K562 (cell line): ENCODE measurements around the gene MED19. TPM values are rescaled to one million over a fixed set of nuclear protein-coding genes. Genes with fewer than 3 reads are reported as not detected.

ENCODE experiments used
- ATAC-seq: fragments of 200-7000 bp; cut with Tn5 transposase; 3 replicates; pipeline ENCODE4 v1.9.1; 2020; ENCODE audit warnings: moderate library complexity
- BruUV-seq: library from RNA; stranded (reverse); fragments of 400-500 nt; replicated peaks from 2 replicates; lab custom pipeline; 2021; lab: Mats Ljungman, UMichigan
- CTCF ChIA-PET: fragments of 300-600 bp; formaldehyde crosslinking; extraction: SDS; loops from one replicate; lab custom pipeline; 2021; ENCODE audit warnings: low intra/inter-chr PET ratio; lab: Yijun Ruan, JAX
- POLR2A ChIA-PET: fragments of 300-600, 350-650 bp; sonication (Branson Sonifier 250); formaldehyde crosslinking; extraction: SDS; loops from one replicate; lab custom pipeline; 2021; ENCODE audit warnings: antibody characterized with exemption, inconsistent platforms; lab: Yijun Ruan, JAX
- DNase-seq, 4 experiments: peaks; one replicate each; pipeline versions ENCODE4 v3.0.0 to v3.0.0-alpha.2; 2011 to 2018; ENCODE audit warnings: low spot score in 3 of 4, mixed read lengths in 3 of 4; ENCODE audit errors: extremely low read depth in 1 of 4
- FAIRE-seq: peaks from 2 replicates; lab custom pipeline; 2011; peaks lifted over from hg19 to GRCh38; lab: Jason Lieb, UNC
- H2AFZ ChIP-seq: 2 replicates; pipeline ENCODE4 v1.6.0; 2011; ENCODE audit warnings: low read depth, low read length, control low read depth, inconsistent platforms
- H3K27ac ChIP-seq: fragments of 200-600 bp; 3 replicates; pipeline ENCODE4 v1.8.0; 2011; ENCODE audit warnings: low read depth, mild to moderate bottlenecking, control low read depth, inconsistent platforms, low read length, moderate library complexity, mixed read lengths; ENCODE audit errors: extremely low read depth
- H3K27me3 ChIP-seq, 2 experiments: fragments of 300-600 bp in 1 of 2; 2 replicates in 1 of 2; 3 replicates in 1 of 2; pipeline versions ENCODE4 v1.6.0 to v1.8.0; 2011; ENCODE audit warnings: inconsistent platforms in 2 of 2, low read length in 2 of 2, mild to moderate bottlenecking in 1 of 2, mixed read lengths in 1 of 2, moderate library complexity in 1 of 2; ENCODE audit not compliant: control insufficient read depth in 2 of 2, insufficient read depth in 2 of 2
- H3K36me3 ChIP-seq: fragments of 300-600 bp; 3 replicates; pipeline ENCODE4 v1.8.0; 2011; ENCODE audit warnings: mild to moderate bottlenecking, low read length, inconsistent platforms; ENCODE audit not compliant: control insufficient read depth, insufficient read depth
- H3K4me1 ChIP-seq, 2 experiments: fragments of 200-600 bp in 1 of 2; replicated peaks in 1 of 2; 2 replicates in 1 of 2; 3 replicates in 1 of 2; pipeline versions ENCODE4 v1.5.1 to v1.8.0; 2011; ENCODE audit warnings: inconsistent platforms in 2 of 2, low read length in 2 of 2, mild to moderate bottlenecking in 1 of 2, mixed read lengths in 1 of 2, moderate library complexity in 1 of 2; ENCODE audit not compliant: control insufficient read depth in 2 of 2, insufficient read depth in 2 of 2
- H3K4me2 ChIP-seq: 2 replicates; pipeline ENCODE4 v1.6.1; 2011; ENCODE audit warnings: low read length, control low read depth, inconsistent platforms, mixed read lengths; ENCODE audit not compliant: insufficient read depth
- H3K4me3 ChIP-seq: fragments of 200-600 bp; sonication (generic), shearing (Covaris generic); 2 replicates; pipeline ENCODE4 v1.5.1; 2016; ENCODE audit warnings: control low read depth, inconsistent platforms
- H3K79me2 ChIP-seq: fragments of 200-600 bp; 3 replicates; pipeline ENCODE4 v1.8.0; 2011; ENCODE audit warnings: low read length, inconsistent platforms; ENCODE audit not compliant: control insufficient read depth, insufficient read depth
- H3K9ac ChIP-seq, 2 experiments: 2 replicates each; pipeline versions ENCODE4 v1.6.0 to v1.6.1; 2011; ENCODE audit warnings: low read depth in 2 of 2, low read length in 2 of 2, control low read depth in 1 of 2, inconsistent platforms in 1 of 2, mild to moderate bottlenecking in 1 of 2, mixed read lengths in 1 of 2; ENCODE audit not compliant: insufficient read depth in 1 of 2
- H3K9me1 ChIP-seq: one replicate; pipeline ENCODE4 v1.6.0; 2011; ENCODE audit warnings: inconsistent platforms, mild to moderate bottlenecking, low read length, moderate library complexity; ENCODE audit not compliant: control insufficient read depth, insufficient read depth
- H3K9me3 ChIP-seq: replicated peaks from 2 replicates; pipeline ENCODE4 v1.5.1; 2011; ENCODE audit warnings: low read depth, low read length, inconsistent platforms; ENCODE audit not compliant: control insufficient read depth, insufficient read depth
- H4K20me1 ChIP-seq: replicated peaks from 2 replicates; pipeline ENCODE4 v1.6.1; 2011; ENCODE audit warnings: low read length, inconsistent platforms, mixed read lengths; ENCODE audit not compliant: control insufficient read depth, insufficient read depth
- RBM34 ChIP-seq: fragments of 200-400 bp; formaldehyde crosslinking; IDR thresholded peaks from 2 replicates; pipeline ENCODE4 v1.6.1; 2018; ENCODE audit warnings: low read length, borderline replicate concordance; ENCODE audit not compliant: insufficient read depth
- WGBS: fragments of 100-300 bp; shearing (Covaris generic); methylation state at CpG from one replicate; pipeline ENCODE4 v1.1.6; 2016; ENCODE audit warnings: low coverage, mixed read lengths; ENCODE audit not compliant: insufficient coverage; ENCODE audit errors: missing lambda C conversion rate; 5-methylcytosine and 5-hydroxymethylcytosine counted together
- in situ Hi-C: fragments of 300-500 bp; cut with MboI; formaldehyde crosslinking; loops from 4 replicates; pipeline ENCODE4 v1.15.0; 2018; ENCODE audit warnings: inconsistent platforms, mixed read lengths
- intact Hi-C: fragments of 100-400 bp; cut with micrococcal nuclease; formaldehyde crosslinking; loops from 2 replicates; pipeline ENCODE4 v1.14.2; 2022
- polyA plus RNA-seq, 8 experiments: library from polyadenylated mRNA; depleted of rRNA in 4 of 8; stranded (reverse) in 5 of 8; unstranded in 3 of 8; fragments of >200 nt; fragmentation: Nextera tagmentation in 2 of 8; fragmentation: Illumina TruSeq in 1 of 8; extraction: Ambion mirVana in 2 of 8; extraction: Trizol in 1 of 8; gene quantifications; 2 replicates each; pipeline versions ENCODE4 v1.2.1 to v1.2.3, GENCODE V29; 2011 to 2014; ENCODE audit warnings: inconsistent platforms in 1 of 8, missing spikeins in 1 of 8
- total RNA-seq, 7 experiments: library from RNA; depleted of rRNA in 6 of 7; stranded (reverse); fragments of >200 nt in 6 of 7; fragmentation: Illumina TruSeq in 2 of 7; extraction: Trizol in 2 of 7; gene quantifications; 2 replicates each; pipeline versions ENCODE4 v1.2.1 to v1.2.3, GENCODE V29; 2011 to 2021; ENCODE audit warnings: low replicate concordance in 1 of 7
- TF ChIP-seq, protein P1 (sequence below): IDR thresholded peaks from 2 replicates; pipeline ENCODE4 v1.6.1; 2016; ENCODE audit warnings: missing genetic modification characterization, missing compliant biosample characterization

Gene MED19
- total and polyA plus RNA-seq, 9 of the 15 experiments (the other 6 are each of a cell fraction or from before 2014, with no cell fraction given): 7.3 to 23.5 (median 15.0) TPM

DNA sequence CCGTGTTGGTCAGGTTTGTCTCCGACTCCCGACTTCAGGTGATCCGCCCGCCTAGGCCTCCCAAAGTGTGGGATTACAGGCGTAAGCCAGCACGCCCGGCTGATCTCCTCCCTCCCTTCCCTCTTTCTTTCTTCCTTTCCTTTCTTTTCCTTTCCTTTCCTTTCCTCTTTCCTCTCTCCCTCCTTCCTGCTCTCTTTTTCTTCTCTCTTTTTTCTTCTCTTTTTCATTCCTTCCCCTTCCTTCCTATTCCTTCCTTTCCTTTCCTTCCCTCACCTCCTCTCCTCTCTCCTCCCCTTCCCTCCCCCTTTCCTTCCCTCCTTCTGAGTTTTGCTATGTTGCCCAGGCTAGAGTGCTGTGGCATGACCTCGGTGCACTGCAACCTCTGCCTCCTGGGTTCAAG is 48.0 kb downstream of the MED19 start:
- Histone ChIP-seq H3K36me3 (peaks cover 34% of the 10 kb centered on the region; the same call in 2 of the 3 replicates), H4K20me1 (no peaks in the 10 kb centered on the region), H3K4me3 (no peak overlapping the region), H3K4me2 (no peak overlapping the region), H2AFZ (no peak overlapping the region), H3K4me1 (peaks cover 5 to 6% of the 10 kb centered on the region in 2 experiments; a peak in 4 of 5 replicates), H3K9me3 (no peaks in the 10 kb centered on the region), H3K27me3 (no peaks in the 10 kb centered on the region), H3K27ac (no peak overlapping the region), H3K9me1 (no peaks in the 10 kb centered on the region), H3K79me2 (peaks cover 19% of the 10 kb centered on the region), H3K9ac (no peak overlapping the region)
- BruUV-seq: no TSS peak
- no peak for FAIRE-seq
- ChIA-PET CTCF (no interaction called here), POLR2A (no interaction called here)
- no peak for ATAC-seq
- in situ Hi-C loops: loop anchor here (10.0 to 25.0 kb wide), 2 partner anchors 141 to 848 kb away; partner anchors contain the start of gene OR5B21
- intact Hi-C loops: loop anchor here (10.0 kb wide), 1 partner anchor 401 kb away; no protein-coding TSS in a partner anchor
- 64% methylated on average over 5 of the region's 9 CpGs for WGBS
- no peak for DNase-seq
- TF ChIP-seq RBM34: no peak
- TF ChIP-seq, protein P1, sequence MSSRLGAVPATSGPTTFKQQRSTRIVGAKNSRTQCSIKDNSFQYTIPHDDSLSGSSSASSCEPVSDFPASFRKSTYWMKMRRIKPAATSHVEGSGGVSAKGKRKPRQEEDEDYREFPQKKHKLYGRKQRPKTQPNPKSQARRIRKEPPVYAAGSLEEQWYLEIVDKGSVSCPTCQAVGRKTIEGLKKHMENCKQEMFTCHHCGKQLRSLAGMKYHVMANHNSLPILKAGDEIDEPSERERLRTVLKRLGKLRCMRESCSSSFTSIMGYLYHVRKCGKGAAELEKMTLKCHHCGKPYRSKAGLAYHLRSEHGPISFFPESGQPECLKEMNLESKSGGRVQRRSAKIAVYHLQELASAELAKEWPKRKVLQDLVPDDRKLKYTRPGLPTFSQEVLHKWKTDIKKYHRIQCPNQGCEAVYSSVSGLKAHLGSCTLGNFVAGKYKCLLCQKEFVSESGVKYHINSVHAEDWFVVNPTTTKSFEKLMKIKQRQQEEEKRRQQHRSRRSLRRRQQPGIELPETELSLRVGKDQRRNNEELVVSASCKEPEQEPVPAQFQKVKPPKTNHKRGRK (tag): peak; percentile 73
